ENCODE data around the gene SOX13.

GRCh38 chr1:204124639-204125038 is 51.7 kb downstream of the SOX13 start:
- no peak for TF ChIP-seq CTCF (IDR thresholded peaks at IDR 0.05)
- no peak for TF ChIP-seq POLR2AphosphoS5 (IDR thresholded peaks at IDR 0.05)

Measured in esophagus muscularis mucosa (tissue), 3 donors.